ENCODE measurements around the gene HOXA6.

The HOXA6 gene

GRCh38 chr7:27172823-27173510 is 25.4 kb upstream of the HOXA6 start:
- DNase-seq = no peak

- no peak for DNase-seq
Observed at GRCh38 chr7:27172315-27172774, 24.8 kb upstream of the HOXA6 start.

GRCh38 chr7:27171637-27172314 is 24.2 kb upstream of the HOXA6 start:
- DNase-seq = no peak

GRCh38 chr7:27171325-27171636 is 23.7 kb upstream of the HOXA6 start:
- DNase-seq = no peak

- no peak for DNase-seq
Observed at GRCh38 chr7:27170426-27171324, 23.1 kb upstream of the HOXA6 start.

GRCh38 chr7:27169658-27170425 is 22.3 kb upstream of the HOXA6 start:
- DNase-seq = no peak

- no peak for DNase-seq
Observed at GRCh38 chr7:27168265-27168947, 20.8 kb upstream of the HOXA6 start.

GRCh38 chr7:27167916-27168264 is 20.3 kb upstream of the HOXA6 start:
- DNase-seq = no peak

- no peak for DNase-seq
Observed at GRCh38 chr7:27166531-27167505, 19.2 kb upstream of the HOXA6 start.

- no peak for DNase-seq
Observed at GRCh38 chr7:27165996-27166530, 18.5 kb upstream of the HOXA6 start.

GRCh38 chr7:27165089-27165995 is 17.8 kb upstream of the HOXA6 start, which contains the start of gene HOXA9:
Gene HOXA9 (minus strand): TSS chr7:27165537. CDS start chr7:27165457, 80 bp downstream.
- DNase-seq = no peak

GRCh38 chr7:27164367-27165088 is 17.0 kb upstream of the HOXA6 start:
- DNase-seq = no peak

- no peak for DNase-seq
Observed at GRCh38 chr7:27164045-27164366, 16.4 kb upstream of the HOXA6 start.

- DNase-seq = no peak
Observed at GRCh38 chr7:27163288-27164044, 15.9 kb upstream of the HOXA6 start.

GRCh38 chr7:27162561-27163287 is 15.2 kb upstream of the HOXA6 start:
- no peak for DNase-seq

GRCh38 chr7:27161721-27162560 is 14.4 kb upstream of the HOXA6 start:
- no peak for DNase-seq
